Hematopoietic multipotent progenitor cell treated with erythropoietin and hydrocortisone succinate and interleukin-3 and kit ligand, for 8 days (in vitro differentiated cells): ENCODE results near the gene NEK11.
A peak's percentile ranks its signal among the peaks of the same experiment; 100 is the strongest.

Experiments used
- DNase-seq: peaks from one replicate; pipeline ENCODE4 v3.0.0-alpha.2; 2015

The NEK11 gene

GRCh38 chr3:131224886-131225550, 198.3 kb downstream of the NEK11 start:
- DNase-seq = no peak

GRCh38 chr3:131228522-131228921, 201.8 kb downstream of the NEK11 start:
- DNase-seq = no peak

GRCh38 chr3:131231710-131232389, 205.2 kb downstream of the NEK11 start:
- DNase-seq = peak; percentile 13

- DNase-seq = no peak
Measured at GRCh38 chr3:131232711-131233267, 206.1 kb downstream of the NEK11 start.

- DNase-seq = no peak
Measured at GRCh38 chr3:131233900-131234668, 207.4 kb downstream of the NEK11 start.

GRCh38 chr3:131236421-131236820, 209.7 kb downstream of the NEK11 start:
- DNase-seq = no peak

GRCh38 chr3:131238496-131238895, 211.8 kb downstream of the NEK11 start:
- no peak for DNase-seq

- no peak for DNase-seq
Measured at GRCh38 chr3:131239267-131239666, 212.6 kb downstream of the NEK11 start.

- no peak for DNase-seq
Measured at GRCh38 chr3:131242201-131242600, 215.5 kb downstream of the NEK11 start.

GRCh38 chr3:131250466-131250865, 223.8 kb downstream of the NEK11 start:
- no peak for DNase-seq

- no peak for DNase-seq
Measured at GRCh38 chr3:131260525-131260924, 233.8 kb downstream of the NEK11 start.

- DNase-seq = no peak
Measured at GRCh38 chr3:131261104-131261503, 234.4 kb downstream of the NEK11 start.

- DNase-seq = no peak
Measured at GRCh38 chr3:131275556-131275955, 248.9 kb downstream of the NEK11 start.

- no peak for DNase-seq
Measured at GRCh38 chr3:131277836-131278497, 251.3 kb downstream of the NEK11 start.

GRCh38 chr3:131279577-131279976, 252.9 kb downstream of the NEK11 start:
- DNase-seq = no peak

GRCh38 chr3:131282379-131282778, 255.7 kb downstream of the NEK11 start:
- DNase-seq = no peak

GRCh38 chr3:131282967-131283366, 256.3 kb downstream of the NEK11 start:
- no peak for DNase-seq

GRCh38 chr3:131283862-131284261, 257.2 kb downstream of the NEK11 start:
- DNase-seq = no peak

- DNase-seq = no peak
Measured at GRCh38 chr3:131284302-131284701, 257.6 kb downstream of the NEK11 start.

GRCh38 chr3:131285456-131285855, 258.8 kb downstream of the NEK11 start:
- DNase-seq = no peak

- DNase-seq = no peak
Measured at GRCh38 chr3:131299836-131300235, 273.2 kb downstream of the NEK11 start.

GRCh38 chr3:131303848-131304247, 277.2 kb downstream of the NEK11 start:
- DNase-seq = no peak

- DNase-seq = no peak
Measured at GRCh38 chr3:131304890-131305289, 278.2 kb downstream of the NEK11 start.
